OCI-LY7 (cell line): ENCODE measurements around the gene AGFG1.

ENCODE experiments used
- EZH2phosphoT487 ChIP-seq: fragments of 200-600 bp; sonication (generic); IDR thresholded peaks from 2 replicates; pipeline ENCODE4 v1.6.1; 2018; ENCODE audit warnings: low read depth, borderline replicate concordance, mild to moderate bottlenecking, mixed run types, antibody characterized with exemption, low read length, moderate library complexity, mixed read lengths
- TF ChIP-seq, protein P1 (sequence below): fragments of 200-600 bp; sonication (generic); conservative IDR thresholded peaks from 2 replicates; pipeline ENCODE4 v1.5.1; 2014; ENCODE audit warnings: mild to moderate bottlenecking, antibody characterized with exemption, low read length, moderate library complexity, mixed read lengths

DNA sequence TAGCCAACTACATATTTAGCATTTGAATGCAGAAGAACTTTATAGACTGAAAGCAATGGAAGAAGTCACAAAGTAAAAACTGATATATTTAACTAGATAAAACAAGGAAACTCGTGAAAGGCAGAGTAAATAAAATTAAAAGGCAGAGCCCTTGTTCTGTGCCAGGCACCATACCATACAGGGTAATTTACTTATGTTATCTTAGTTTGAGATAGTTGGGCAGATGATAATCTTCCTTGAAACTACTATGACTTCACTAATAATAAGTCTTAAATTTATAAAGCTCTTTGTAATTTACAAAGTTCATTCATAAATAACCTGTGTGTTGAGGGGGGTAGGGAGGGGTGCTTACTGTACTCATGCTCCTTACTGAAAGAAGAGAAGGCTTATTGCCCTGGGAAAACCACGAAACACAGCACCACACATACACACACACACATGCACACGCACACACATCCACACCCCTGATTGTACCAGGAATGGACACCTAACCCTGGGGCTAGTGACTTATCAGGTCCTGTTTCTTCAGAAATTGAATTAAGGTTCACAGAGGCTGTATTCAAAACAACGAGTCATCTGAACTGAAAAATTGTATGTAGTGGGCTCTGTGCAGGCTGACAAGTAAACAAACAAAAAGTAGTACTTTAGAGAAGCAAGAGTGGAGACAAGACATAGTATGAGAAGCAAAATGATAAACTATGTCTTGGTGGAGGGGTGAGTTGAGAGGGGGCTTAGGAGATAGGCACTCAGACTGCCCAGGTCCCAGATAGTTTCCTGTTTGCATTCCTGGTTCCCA lies 38.1 kb downstream of the AGFG1 start:
- TF ChIP-seq, protein P1, sequence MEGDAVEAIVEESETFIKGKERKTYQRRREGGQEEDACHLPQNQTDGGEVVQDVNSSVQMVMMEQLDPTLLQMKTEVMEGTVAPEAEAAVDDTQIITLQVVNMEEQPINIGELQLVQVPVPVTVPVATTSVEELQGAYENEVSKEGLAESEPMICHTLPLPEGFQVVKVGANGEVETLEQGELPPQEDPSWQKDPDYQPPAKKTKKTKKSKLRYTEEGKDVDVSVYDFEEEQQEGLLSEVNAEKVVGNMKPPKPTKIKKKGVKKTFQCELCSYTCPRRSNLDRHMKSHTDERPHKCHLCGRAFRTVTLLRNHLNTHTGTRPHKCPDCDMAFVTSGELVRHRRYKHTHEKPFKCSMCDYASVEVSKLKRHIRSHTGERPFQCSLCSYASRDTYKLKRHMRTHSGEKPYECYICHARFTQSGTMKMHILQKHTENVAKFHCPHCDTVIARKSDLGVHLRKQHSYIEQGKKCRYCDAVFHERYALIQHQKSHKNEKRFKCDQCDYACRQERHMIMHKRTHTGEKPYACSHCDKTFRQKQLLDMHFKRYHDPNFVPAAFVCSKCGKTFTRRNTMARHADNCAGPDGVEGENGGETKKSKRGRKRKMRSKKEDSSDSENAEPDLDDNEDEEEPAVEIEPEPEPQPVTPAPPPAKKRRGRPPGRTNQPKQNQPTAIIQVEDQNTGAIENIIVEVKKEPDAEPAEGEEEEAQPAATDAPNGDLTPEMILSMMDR = no peak
- TF ChIP-seq EZH2phosphoT487 = no peak
